Stimulated activated CD4-positive, alpha-beta T cell treated with anti-CD3 and anti-CD28 coated beads, Interleukin-15, amount 100 ng/mL, for 24 hours (primary cell): Measurements from ENCODE around the gene DNMBP.

Source experiments
- DNase-seq: peaks from one replicate; pipeline ENCODE4 v3.0.0-alpha.2; 2020

DNMBP gene

GRCh38 chr10:100009793-100010676 lies at the start of gene DNMBP:
Gene DNMBP, minus strand, starts transcription at chr10:100009947. Its CDS starts 37,823 bp downstream, at chr10:99972124.
- DNase-seq, result peak; percentile 88

GRCh38 chr10:100057948-100058347 lies 48.2 kb upstream of the DNMBP start:
- DNase-seq, result no peak

- DNase-seq, result no peak
Observed at GRCh38 chr10:100053686-100054460, 44.1 kb upstream of the DNMBP start.

GRCh38 chr10:100046021-100046486 lies 36.3 kb upstream of the DNMBP start:
- peak; percentile 90 for DNase-seq

GRCh38 chr10:100045592-100045991 lies 35.8 kb upstream of the DNMBP start:
- no peak for DNase-seq

- DNase-seq, result no peak
Observed at GRCh38 chr10:100043796-100044195, 34.0 kb upstream of the DNMBP start.

- DNase-seq, result peak; percentile 18
Observed at GRCh38 chr10:100043344-100043743, 33.6 kb upstream of the DNMBP start.

GRCh38 chr10:100041306-100042002 lies 31.7 kb upstream of the DNMBP start:
- DNase-seq, result no peak

GRCh38 chr10:100038561-100039071 lies 28.9 kb upstream of the DNMBP start:
- no peak for DNase-seq

- DNase-seq, result no peak
Observed at GRCh38 chr10:100037758-100038315, 28.1 kb upstream of the DNMBP start.

GRCh38 chr10:100036850-100037249 lies 27.1 kb upstream of the DNMBP start:
- no peak for DNase-seq

- no peak for DNase-seq
Observed at GRCh38 chr10:100033766-100034418, 24.1 kb upstream of the DNMBP start.

- DNase-seq, result no peak
Observed at GRCh38 chr10:100027416-100027815, 17.7 kb upstream of the DNMBP start.

GRCh38 chr10:100025576-100025975 lies 15.8 kb upstream of the DNMBP start:
- DNase-seq, result no peak

GRCh38 chr10:100024748-100025147 lies 15.0 kb upstream of the DNMBP start:
- no peak for DNase-seq

- DNase-seq, result no peak
Observed at GRCh38 chr10:100022403-100022802, 12.7 kb upstream of the DNMBP start.

- no peak for DNase-seq
Observed at GRCh38 chr10:100021322-100021721, 11.6 kb upstream of the DNMBP start.

GRCh38 chr10:100020886-100021253 lies 11.1 kb upstream of the DNMBP start:
- no peak for DNase-seq

GRCh38 chr10:100020142-100020885 lies 10.6 kb upstream of the DNMBP start:
- DNase-seq, result no peak

- no peak for DNase-seq
Observed at GRCh38 chr10:100019787-100020141, 10.0 kb upstream of the DNMBP start.

- DNase-seq, result no peak
Observed at GRCh38 chr10:100014071-100014762, 4.5 kb upstream of the DNMBP start.
